ENCODE measurements around the gene DAAM1.

Gene DAAM1

DNA sequence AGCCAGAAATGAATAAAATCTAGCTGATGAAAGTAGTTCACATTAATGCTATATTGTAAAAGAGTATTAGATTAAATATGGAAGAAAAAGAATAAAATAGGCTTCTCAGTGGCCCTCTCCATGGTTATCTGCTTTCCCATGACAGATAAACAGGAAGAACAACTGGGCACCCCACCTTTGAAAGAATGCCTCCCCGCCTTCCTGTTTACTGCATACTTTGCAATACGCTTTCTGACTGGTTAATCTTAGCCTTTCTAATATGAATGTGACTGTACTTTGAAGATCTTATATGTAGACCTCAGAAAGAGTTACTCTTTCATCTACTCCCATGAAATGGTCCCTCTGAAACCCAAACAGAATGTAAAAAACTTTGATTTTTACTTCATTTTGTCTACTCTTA, 34.1 kb upstream of the DAAM1 start:
- TF ChIP-seq, protein P1, sequence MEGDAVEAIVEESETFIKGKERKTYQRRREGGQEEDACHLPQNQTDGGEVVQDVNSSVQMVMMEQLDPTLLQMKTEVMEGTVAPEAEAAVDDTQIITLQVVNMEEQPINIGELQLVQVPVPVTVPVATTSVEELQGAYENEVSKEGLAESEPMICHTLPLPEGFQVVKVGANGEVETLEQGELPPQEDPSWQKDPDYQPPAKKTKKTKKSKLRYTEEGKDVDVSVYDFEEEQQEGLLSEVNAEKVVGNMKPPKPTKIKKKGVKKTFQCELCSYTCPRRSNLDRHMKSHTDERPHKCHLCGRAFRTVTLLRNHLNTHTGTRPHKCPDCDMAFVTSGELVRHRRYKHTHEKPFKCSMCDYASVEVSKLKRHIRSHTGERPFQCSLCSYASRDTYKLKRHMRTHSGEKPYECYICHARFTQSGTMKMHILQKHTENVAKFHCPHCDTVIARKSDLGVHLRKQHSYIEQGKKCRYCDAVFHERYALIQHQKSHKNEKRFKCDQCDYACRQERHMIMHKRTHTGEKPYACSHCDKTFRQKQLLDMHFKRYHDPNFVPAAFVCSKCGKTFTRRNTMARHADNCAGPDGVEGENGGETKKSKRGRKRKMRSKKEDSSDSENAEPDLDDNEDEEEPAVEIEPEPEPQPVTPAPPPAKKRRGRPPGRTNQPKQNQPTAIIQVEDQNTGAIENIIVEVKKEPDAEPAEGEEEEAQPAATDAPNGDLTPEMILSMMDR (conservative IDR thresholded peaks at IDR 0.05): no peak

DNA sequence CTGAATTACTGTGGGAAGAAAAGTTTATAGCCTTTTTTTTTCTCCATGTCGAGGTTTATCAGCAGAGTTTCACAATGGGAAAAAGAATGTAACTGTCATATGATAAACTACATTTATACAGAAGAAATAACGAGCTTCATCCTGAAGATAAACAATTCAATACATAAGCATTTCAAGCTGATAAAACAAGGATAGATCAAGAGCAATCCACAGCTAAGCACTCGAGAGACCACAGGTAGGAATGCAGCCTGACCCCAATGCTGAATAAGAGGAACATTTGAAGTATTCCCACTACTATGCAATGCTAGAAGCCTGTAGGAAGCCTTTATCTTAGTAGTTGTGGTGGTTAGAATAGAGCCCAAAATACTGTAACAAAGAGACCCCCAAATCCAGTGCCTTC, 32.6 kb upstream of the DAAM1 start:
- H3K27ac ChIP-seq: no peak overlapping the region
- TF ChIP-seq, protein P1 (conservative IDR thresholded peaks at IDR 0.05): no peak

More for the DNA sequence above, 34.1 kb upstream of the DAAM1 start:
- H3K27ac ChIP-seq: no peak overlapping the region

DNA sequence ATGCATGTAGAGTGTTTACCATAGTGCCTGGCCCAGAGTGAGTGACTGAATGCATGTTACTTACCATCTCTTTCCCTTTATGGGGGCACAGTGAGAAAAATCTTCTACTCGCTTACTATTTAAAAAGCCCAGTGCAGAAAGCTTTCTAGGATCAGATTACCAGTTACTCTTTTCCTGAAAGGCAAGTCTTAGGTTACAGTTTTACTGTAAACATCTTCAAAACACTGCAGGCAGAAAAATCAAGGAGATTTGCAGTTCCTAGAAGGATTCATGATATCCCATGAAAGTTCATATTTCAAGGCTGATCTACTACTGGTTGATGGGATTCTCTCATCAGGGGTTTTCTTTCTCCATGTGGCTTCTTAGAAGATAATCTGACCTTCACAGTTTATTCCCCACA, 29.3 kb upstream of the DAAM1 start:
- no peak overlapping the region for H3K27ac ChIP-seq
- TF ChIP-seq, protein P1 (conservative IDR thresholded peaks at IDR 0.05): no peak

DNA sequence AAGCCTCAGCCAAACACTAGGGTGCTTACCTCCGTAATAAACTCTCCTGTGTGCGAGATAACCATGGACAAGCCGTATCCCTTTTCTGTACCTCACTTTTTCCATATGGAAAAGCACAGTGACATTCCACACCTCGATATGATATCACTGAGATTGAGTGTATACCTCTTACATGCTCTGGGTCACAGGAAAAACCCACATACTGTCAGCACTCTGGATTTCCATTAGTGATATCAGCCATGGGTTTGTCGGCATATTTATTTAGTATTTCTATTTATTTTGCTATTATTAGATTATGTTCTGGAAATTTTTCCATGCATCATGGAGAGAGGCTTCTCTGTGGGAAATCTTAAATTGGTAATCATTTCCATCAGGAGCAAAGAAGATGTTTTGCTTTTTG, 28.0 kb upstream of the DAAM1 start:
- TF ChIP-seq, protein P1 (conservative IDR thresholded peaks at IDR 0.05): no peak
- no peak overlapping the region for H3K27ac ChIP-seq

DNA sequence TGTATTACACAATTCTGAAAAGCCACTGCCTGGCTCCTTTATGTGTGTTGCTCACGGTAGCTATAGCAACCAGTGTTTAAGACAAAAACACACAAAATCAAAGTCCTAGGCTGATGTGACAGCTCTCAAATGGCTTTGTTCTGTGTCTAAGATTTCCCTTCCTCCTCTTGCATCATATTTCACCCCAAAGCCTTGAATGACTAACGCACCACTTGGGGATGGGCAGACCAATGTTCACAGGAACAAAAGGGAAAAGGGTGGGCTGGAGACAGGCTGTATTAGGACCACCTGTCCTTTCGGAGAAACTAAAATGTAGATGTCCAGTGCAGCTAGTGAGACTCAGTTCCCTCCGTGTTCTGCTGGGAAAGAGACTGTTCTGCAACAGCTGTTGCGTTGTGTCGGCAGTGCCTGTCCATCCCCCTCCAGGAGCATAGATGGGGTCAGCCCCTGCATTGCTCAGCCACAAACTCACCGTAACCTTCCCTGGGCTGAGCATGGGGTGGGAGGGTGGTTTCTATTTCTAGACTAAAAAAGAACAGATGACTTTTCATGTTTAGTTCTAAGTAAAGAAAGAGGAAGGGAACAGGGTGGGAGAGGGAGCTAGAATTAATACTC, 26.8 kb upstream of the DAAM1 start:
- TF ChIP-seq, protein P1 (conservative IDR thresholded peaks at IDR 0.05): no peak
- no peak overlapping the region for H3K27ac ChIP-seq

DNA sequence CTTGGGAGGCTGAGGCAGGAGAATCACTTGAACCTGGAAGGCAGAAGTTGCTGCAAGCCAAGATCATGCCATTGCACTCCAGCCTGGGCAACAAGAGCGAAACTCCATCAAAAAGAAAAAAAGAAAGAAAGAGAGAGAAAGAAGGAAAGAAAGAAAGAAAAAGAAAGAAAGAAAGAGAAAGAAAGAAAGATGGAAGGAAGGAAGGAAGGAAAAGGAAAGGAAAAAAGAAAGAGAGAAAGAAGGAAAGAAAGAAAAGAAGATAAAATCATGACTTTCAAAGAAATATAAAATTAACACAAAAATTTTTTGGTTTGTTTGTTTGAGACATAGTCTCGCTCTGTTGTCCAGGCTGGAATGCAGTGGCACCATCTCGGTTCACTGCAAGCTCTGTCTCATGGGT, 22.2 kb upstream of the DAAM1 start:
- TF ChIP-seq, protein P1 (conservative IDR thresholded peaks at IDR 0.05): no peak

DNA sequence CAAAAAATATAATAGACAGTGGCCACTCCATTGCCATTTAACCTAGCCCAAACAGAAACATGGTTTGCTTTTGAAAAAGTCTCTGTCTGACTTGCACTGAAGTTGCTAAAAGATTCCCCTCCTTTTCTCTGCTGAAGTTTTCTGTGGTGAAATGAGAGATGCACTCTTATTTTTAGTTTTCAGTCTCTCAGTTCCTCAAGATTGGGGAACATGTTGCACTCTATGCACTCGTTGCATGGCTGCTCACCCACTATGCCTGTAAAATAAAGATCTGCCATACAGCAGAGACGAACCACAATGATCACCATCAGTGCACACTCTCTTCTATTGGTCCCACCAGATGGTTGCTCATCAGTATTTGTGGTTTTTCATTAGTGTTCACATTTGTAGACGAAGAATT, 13.1 kb upstream of the DAAM1 start:
- no peak overlapping the region for H3K27ac ChIP-seq
- TF ChIP-seq, protein P1 (conservative IDR thresholded peaks at IDR 0.05): no peak

More for the DNA sequence above, 22.2 kb upstream of the DAAM1 start:
- H3K27ac ChIP-seq: no peak overlapping the region

Measured in VCaP (cell line).